HG02884 (cell line): ENCODE data around the gene KMT2C.
"Not testable (repeated sequence)": the region's sequence is repeated elsewhere in the genome, so short reads cannot be mapped to it uniquely, and the experiment has no call there.

Experiments used
- ATAC-seq: cut with Tn5 transposase; IDR thresholded peaks from one replicate; pipeline ENCODE4 v1.9.1; 2021; ENCODE audit warnings: mild to moderate bottlenecking, moderate library complexity; ENCODE audit not compliant: unreplicated experiment

The KMT2C gene

GRCh38 chr7:152442330-152442835 is 6.6 kb upstream of the KMT2C start:
- ATAC-seq, result no peak

GRCh38 chr7:152441810-152442209 is 6.0 kb upstream of the KMT2C start:
- ATAC-seq, result not testable (repeated sequence)

GRCh38 chr7:152441168-152441567 is 5.4 kb upstream of the KMT2C start:
- not testable (repeated sequence) for ATAC-seq

- ATAC-seq, result not testable (repeated sequence)
Measured at GRCh38 chr7:152438017-152438416, 2.2 kb upstream of the KMT2C start.

GRCh38 chr7:152436931-152437575 is 1.2 kb upstream of the KMT2C start:
- ATAC-seq, result not testable (repeated sequence)

GRCh38 chr7:152436111-152436930 is 518 bp upstream of the KMT2C start:
- peak; percentile 36 for ATAC-seq

- peak; percentile 28 for ATAC-seq
Measured at GRCh38 chr7:152434511-152435383, 1.1 kb downstream of the KMT2C start.

GRCh38 chr7:152433721-152434490 is 1.9 kb downstream of the KMT2C start:
- peak; percentile 33 for ATAC-seq

GRCh38 chr7:152432735-152433134 is 3.1 kb downstream of the KMT2C start:
- not testable (repeated sequence) for ATAC-seq

- no peak for ATAC-seq
Measured at GRCh38 chr7:152430854-152431253, 4.9 kb downstream of the KMT2C start.

GRCh38 chr7:152430118-152430517 is 5.7 kb downstream of the KMT2C start:
- ATAC-seq, result not testable (repeated sequence)

GRCh38 chr7:152424348-152425108 is 11.3 kb downstream of the KMT2C start:
- ATAC-seq, result no peak

GRCh38 chr7:152423991-152424347 is 11.8 kb downstream of the KMT2C start:
- no peak for ATAC-seq

GRCh38 chr7:152423171-152423570 is 12.6 kb downstream of the KMT2C start:
- not testable (repeated sequence) for ATAC-seq

GRCh38 chr7:152420950-152421349 is 14.9 kb downstream of the KMT2C start:
- not testable (repeated sequence) for ATAC-seq

GRCh38 chr7:152419473-152420429 is 16.1 kb downstream of the KMT2C start:
- no peak for ATAC-seq

GRCh38 chr7:152414779-152415178 is 21.0 kb downstream of the KMT2C start:
- no peak for ATAC-seq

- no peak for ATAC-seq
Measured at GRCh38 chr7:152411389-152411788, 24.4 kb downstream of the KMT2C start.
